K562 (cell line): Measurements from ENCODE around the gene MTTP. TPM values are rescaled to one million over a fixed set of nuclear protein-coding genes. Genes with fewer than 3 reads are reported as not detected.

ENCODE experiments used
- ARID1B ChIP-seq: fragments of 450-650 bp; IDR thresholded peaks from 2 replicates; pipeline ENCODE4 v1.6.1; 2016; ENCODE audit warnings: antibody characterized with exemption, mild to moderate bottlenecking, inconsistent platforms
- DACH1 ChIP-seq: fragments of 450-650 bp; IDR thresholded peaks from 2 replicates; pipeline ENCODE4 v1.6.1; 2018; ENCODE audit not compliant: partially characterized antibody
- GABPB1 ChIP-seq: sonication (generic); formaldehyde crosslinking; IDR thresholded peaks from 2 replicates; pipeline ENCODE4 v1.8.0; 2022; ENCODE audit warnings: mild to moderate bottlenecking, missing genetic modification reagents
- HNRNPUL1 ChIP-seq: fragments of 200-400 bp; formaldehyde crosslinking; IDR thresholded peaks from 2 replicates; pipeline ENCODE4 v1.6.1; 2017; ENCODE audit warnings: low read length
- MCM2 ChIP-seq: fragments of 450-650 bp; IDR thresholded peaks from 2 replicates; pipeline ENCODE4 v1.6.1; 2017; ENCODE audit warnings: low read depth, mild to moderate bottlenecking
- PATZ1 ChIP-seq: fragments of 250-450 bp; sonication (Bioruptor Pico); IDR thresholded peaks from 2 replicates; pipeline ENCODE4 v1.5.0; 2020; ENCODE audit warnings: mild to moderate bottlenecking, borderline replicate concordance
- RBM39 ChIP-seq: fragments of 200-400 bp; formaldehyde crosslinking; optimal IDR thresholded peaks from 2 replicates; pipeline ENCODE3; 2018; ENCODE audit warnings: low read depth, low read length
- RFX5 ChIP-seq: IDR thresholded peaks from 2 replicates; pipeline ENCODE4 v1.6.1; 2011; ENCODE audit warnings: low read depth, mild to moderate bottlenecking, improper control_type of control experiment, low read length
- SMAD2 ChIP-seq: fragments of 150-350 bp; IDR thresholded peaks from 2 replicates; pipeline ENCODE4 v1.6.1; 2014; ENCODE audit warnings: low read depth, mild to moderate bottlenecking, low read length
- ZBTB5 ChIP-seq: fragments of 450-650 bp; IDR thresholded peaks from 2 replicates; pipeline ENCODE4 v1.6.1; 2017; ENCODE audit warnings: antibody characterized with exemption
- ZNF717 ChIP-seq: fragments of 250-450 bp; sonication (Bioruptor Pico); IDR thresholded peaks from 2 replicates; pipeline ENCODE4 v1.5.0; 2021
- ZNF77 ChIP-seq: fragments of 250-450 bp; sonication (Bioruptor Pico); IDR thresholded peaks from 2 replicates; pipeline ENCODE4 v1.5.0; 2020
- polyA plus RNA-seq, 8 experiments: library from polyadenylated mRNA; depleted of rRNA in 4 of 8; stranded (reverse) in 5 of 8; unstranded in 3 of 8; fragments of >200 nt; fragmentation: Nextera tagmentation in 2 of 8; fragmentation: Illumina TruSeq in 1 of 8; extraction: Ambion mirVana in 2 of 8; extraction: Trizol in 1 of 8; gene quantifications; 2 replicates each; pipeline versions ENCODE4 v1.2.1 to v1.2.3, GENCODE V29; 2011 to 2014; ENCODE audit warnings: inconsistent platforms in 1 of 8, missing spikeins in 1 of 8
- total RNA-seq, 7 experiments: library from RNA; depleted of rRNA in 6 of 7; stranded (reverse); fragments of >200 nt in 6 of 7; fragmentation: Illumina TruSeq in 2 of 7; extraction: Trizol in 2 of 7; gene quantifications; 2 replicates each; pipeline versions ENCODE4 v1.2.1 to v1.2.3, GENCODE V29; 2011 to 2021; ENCODE audit warnings: low replicate concordance in 1 of 7
- TF ChIP-seq, protein P1 (sequence below): fragments of 250-450 bp; sonication (Bioruptor Pico); IDR thresholded peaks from 2 replicates; pipeline ENCODE4 v1.4.0; 2020
- TF ChIP-seq, protein P2 (sequence below): fragments of 450-650 bp; formaldehyde crosslinking; IDR thresholded peaks from 2 replicates; pipeline ENCODE4 v1.4.0; 2020; ENCODE audit warnings: mild to moderate bottlenecking, mixed read lengths
- TF ChIP-seq, protein P3 (sequence below): fragments of 450-650 bp; conservative IDR thresholded peaks from 2 replicates; pipeline ENCODE4 v1.6.1; 2016; ENCODE audit warnings: missing genetic modification characterization, low read depth, mild to moderate bottlenecking, control low read depth, missing compliant biosample characterization
- TF ChIP-seq, protein P4 (sequence below): fragments of 450-650 bp; IDR thresholded peaks from 2 replicates; pipeline ENCODE4 v1.6.1; 2017; ENCODE audit warnings: mild to moderate bottlenecking, moderate library complexity

MTTP gene
- total and polyA plus RNA-seq, 9 of the 15 experiments (the other 6 are each of a cell fraction or from before 2014, with no cell fraction given), result 0.01 to 0.29 (median 0.04) TPM; not detected in 2

- TF ChIP-seq PATZ1 (CRISPR knock-in tag) (no peak), ZBTB5 (no peak), RBM39 (no peak), ZNF77 (CRISPR knock-in tag) (no peak), ARID1B (no peak), DACH1 (peak; percentile 59), SMAD2 (no peak), HNRNPUL1 (no peak), RFX5 (peak; percentile 45; the same call in 1 of the 2 replicates), MCM2 (no peak), ZNF717 (CRISPR knock-in tag) (no peak), GABPB1 (CRISPR knock-in tag) (peak; percentile 96)
- TF ChIP-seq, protein P1, sequence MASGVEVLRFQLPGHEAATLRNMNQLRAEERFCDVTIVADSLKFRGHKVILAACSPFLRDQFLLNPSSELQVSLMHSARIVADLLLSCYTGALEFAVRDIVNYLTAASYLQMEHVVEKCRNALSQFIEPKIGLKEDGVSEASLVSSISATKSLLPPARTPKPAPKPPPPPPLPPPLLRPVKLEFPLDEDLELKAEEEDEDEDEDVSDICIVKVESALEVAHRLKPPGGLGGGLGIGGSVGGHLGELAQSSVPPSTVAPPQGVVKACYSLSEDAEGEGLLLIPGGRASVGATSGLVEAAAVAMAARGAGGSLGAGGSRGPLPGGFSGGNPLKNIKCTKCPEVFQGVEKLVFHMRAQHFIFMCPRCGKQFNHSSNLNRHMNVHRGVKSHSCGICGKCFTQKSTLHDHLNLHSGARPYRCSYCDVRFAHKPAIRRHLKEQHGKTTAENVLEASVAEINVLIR (CRISPR knock-in tag), result peak; percentile 88
- TF ChIP-seq, protein P2, sequence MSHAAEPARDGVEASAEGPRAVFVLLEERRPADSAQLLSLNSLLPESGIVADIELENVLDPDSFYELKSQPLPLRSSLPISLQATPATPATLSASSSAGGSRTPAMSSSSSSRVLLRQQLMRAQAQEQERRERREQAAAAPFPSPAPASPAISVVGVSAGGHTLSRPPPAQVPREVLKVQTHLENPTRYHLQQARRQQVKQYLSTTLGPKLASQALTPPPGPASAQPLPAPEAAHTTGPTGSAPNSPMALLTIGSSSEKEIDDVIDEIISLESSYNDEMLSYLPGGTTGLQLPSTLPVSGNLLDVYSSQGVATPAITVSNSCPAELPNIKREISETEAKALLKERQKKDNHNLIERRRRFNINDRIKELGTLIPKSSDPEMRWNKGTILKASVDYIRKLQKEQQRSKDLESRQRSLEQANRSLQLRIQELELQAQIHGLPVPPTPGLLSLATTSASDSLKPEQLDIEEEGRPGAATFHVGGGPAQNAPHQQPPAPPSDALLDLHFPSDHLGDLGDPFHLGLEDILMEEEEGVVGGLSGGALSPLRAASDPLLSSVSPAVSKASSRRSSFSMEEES (CRISPR knock-in tag), result no peak
- TF ChIP-seq, protein P3, sequence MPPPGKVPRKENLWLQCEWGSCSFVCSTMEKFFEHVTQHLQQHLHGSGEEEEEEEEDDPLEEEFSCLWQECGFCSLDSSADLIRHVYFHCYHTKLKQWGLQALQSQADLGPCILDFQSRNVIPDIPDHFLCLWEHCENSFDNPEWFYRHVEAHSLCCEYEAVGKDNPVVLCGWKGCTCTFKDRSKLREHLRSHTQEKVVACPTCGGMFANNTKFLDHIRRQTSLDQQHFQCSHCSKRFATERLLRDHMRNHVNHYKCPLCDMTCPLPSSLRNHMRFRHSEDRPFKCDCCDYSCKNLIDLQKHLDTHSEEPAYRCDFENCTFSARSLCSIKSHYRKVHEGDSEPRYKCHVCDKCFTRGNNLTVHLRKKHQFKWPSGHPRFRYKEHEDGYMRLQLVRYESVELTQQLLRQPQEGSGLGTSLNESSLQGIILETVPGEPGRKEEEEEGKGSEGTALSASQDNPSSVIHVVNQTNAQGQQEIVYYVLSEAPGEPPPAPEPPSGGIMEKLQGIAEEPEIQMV (tag), result no peak
- TF ChIP-seq, protein P4, sequence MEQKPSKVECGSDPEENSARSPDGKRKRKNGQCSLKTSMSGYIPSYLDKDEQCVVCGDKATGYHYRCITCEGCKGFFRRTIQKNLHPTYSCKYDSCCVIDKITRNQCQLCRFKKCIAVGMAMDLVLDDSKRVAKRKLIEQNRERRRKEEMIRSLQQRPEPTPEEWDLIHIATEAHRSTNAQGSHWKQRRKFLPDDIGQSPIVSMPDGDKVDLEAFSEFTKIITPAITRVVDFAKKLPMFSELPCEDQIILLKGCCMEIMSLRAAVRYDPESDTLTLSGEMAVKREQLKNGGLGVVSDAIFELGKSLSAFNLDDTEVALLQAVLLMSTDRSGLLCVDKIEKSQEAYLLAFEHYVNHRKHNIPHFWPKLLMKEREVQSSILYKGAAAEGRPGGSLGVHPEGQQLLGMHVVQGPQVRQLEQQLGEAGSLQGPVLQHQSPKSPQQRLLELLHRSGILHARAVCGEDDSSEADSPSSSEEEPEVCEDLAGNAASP, result no peak
These were observed 11.1 kb upstream of the MTTP start, which contains the start of gene TRMT10A (continued) for GRCh38 chr4:99563310-99564186.
